Measurements from ENCODE around the gene NBAS. TPM values are rescaled to one million over a fixed set of nuclear protein-coding genes. Genes with fewer than 3 reads are reported as not detected.

The NBAS gene
- total RNA-seq, 2 experiments from 2014 or later: 24.3 to 25.5 TPM

DNA sequence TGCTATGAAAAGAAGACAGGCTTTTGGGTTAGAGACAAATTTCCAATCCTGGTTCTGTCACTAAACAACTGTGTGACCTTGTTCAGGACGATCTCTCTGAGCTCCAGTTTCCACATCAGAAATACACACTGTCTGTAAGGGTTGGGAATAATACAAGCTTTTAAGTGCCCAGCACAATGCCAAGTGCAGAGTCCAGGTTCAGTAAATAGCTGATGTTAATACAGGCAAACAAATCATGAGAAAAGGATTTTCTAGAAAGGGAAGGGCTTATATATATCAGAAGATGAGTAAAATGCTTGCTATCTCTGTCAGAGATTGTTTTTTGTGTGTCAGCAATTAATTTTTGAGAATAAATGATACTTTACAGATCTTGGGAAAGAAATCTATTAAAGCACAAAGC, 388.3 kb downstream of the NBAS start:
- no peak overlapping the region for H3K4me3 Mint-ChIP-seq
- H3K4me1 Mint-ChIP-seq (ENCODE audit: low read depth): peaks cover 21% of the 10 kb centered on the region
- no peaks in the 10 kb centered on the region for H3K9me3 Mint-ChIP-seq
- Histone ChIP-seq H3K4me3 (ENCODE audit: low read length) (no peak overlapping the region), H3K36me3 (ENCODE audit: insufficient read depth, low read length) (peaks cover 8% of the 10 kb centered on the region), H3K4me1 (ENCODE audit: insufficient read depth, low read length) (peaks cover 9% of the 10 kb centered on the region), H3K9me3 (ENCODE audit: control insufficient read depth in 1 of 2, insufficient read depth in 1 of 2, low read length in 2 of 2) (no peaks in the 10 kb centered on the region), H3K27me3 (ENCODE audit: control insufficient read depth in 1 of 2, insufficient read depth in 2 of 2, low read length in 2 of 2) (no peaks in the 10 kb centered on the region), H3K27ac (ENCODE audit: low read depth in 1 of 2, low read length in 2 of 2) (no peak overlapping the region)
- DNase-seq: no peak
- peaks cover 57% of the 10 kb centered on the region for H3K36me3 Mint-ChIP-seq (ENCODE audit: low read depth)
- no peak overlapping the region for H3K27ac Mint-ChIP-seq
- no peak for ATAC-seq (ENCODE audit: poor library complexity)
- H3K27me3 Mint-ChIP-seq: no peaks in the 10 kb centered on the region
- intact Hi-C loops (cut with DNase I, micrococcal nuclease): no loop called here
- TF ChIP-seq, protein P1, sequence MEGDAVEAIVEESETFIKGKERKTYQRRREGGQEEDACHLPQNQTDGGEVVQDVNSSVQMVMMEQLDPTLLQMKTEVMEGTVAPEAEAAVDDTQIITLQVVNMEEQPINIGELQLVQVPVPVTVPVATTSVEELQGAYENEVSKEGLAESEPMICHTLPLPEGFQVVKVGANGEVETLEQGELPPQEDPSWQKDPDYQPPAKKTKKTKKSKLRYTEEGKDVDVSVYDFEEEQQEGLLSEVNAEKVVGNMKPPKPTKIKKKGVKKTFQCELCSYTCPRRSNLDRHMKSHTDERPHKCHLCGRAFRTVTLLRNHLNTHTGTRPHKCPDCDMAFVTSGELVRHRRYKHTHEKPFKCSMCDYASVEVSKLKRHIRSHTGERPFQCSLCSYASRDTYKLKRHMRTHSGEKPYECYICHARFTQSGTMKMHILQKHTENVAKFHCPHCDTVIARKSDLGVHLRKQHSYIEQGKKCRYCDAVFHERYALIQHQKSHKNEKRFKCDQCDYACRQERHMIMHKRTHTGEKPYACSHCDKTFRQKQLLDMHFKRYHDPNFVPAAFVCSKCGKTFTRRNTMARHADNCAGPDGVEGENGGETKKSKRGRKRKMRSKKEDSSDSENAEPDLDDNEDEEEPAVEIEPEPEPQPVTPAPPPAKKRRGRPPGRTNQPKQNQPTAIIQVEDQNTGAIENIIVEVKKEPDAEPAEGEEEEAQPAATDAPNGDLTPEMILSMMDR (IDR thresholded peaks at IDR 0.05): no peak
- ChIA-PET POLR2A (no interaction called here), CTCF (interaction anchor here (1.2 to 1.5 kb wide), 2 partner anchors 10 to 12 kb away, joined by 3 to 4 read pairs; no protein-coding TSS in a partner anchor)

DNA sequence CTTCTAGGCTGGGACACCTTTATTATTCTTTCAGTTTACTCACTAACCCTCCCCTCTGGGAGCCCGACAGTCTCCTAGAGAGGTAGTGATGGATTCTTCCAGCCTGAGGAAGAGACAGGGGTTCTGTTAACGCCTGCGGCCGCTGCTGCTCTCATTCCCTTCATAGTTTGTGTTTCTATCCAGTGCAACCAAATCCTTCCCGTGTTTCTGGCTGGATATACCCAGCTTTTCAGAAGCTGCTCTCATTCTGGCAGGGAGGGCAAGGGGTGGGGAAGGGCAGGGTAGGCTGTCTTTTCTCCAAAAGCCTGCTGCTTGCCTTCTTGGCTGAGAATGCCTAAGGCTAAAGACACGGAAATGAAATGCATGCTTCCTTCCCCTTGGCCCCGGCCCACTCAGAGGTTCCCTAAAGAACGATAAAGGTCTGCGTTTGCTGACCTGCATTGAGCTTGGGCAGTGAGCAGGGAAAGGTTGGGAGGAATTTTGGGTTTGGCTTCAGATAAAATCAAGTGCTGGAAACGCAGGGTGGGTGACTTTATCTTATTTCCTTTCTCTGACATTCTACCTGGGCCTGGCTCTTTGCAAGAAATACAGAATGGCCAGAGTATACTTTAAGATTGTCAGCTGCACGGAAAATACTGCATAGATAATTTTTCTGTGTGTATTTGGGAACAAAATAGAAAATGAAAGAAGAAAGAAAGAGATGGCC, 390.9 kb downstream of the NBAS start:
- Mint-ChIP-seq H3K4me3 (no peak overlapping the region), H3K36me3 (ENCODE audit: low read depth) (peaks cover 58% of the 10 kb centered on the region), H3K27me3 (no peaks in the 10 kb centered on the region), H3K4me1 (ENCODE audit: low read depth) (no peaks in the 10 kb centered on the region), H3K9me3 (no peaks in the 10 kb centered on the region), H3K27ac (no peak overlapping the region)
- peaks cover 14% of the 10 kb centered on the region for H3K36me3 ChIP-seq (ENCODE audit: insufficient read depth, low read length)
- ChIA-PET POLR2A (no interaction called here), CTCF (no interaction called here)
- no peaks in the 10 kb centered on the region for H3K9me3 ChIP-seq (ENCODE audit: control insufficient read depth in 1 of 2, insufficient read depth in 1 of 2, low read length in 2 of 2)
- no peak overlapping the region for H3K4me3 ChIP-seq (ENCODE audit: low read length)
- ATAC-seq (ENCODE audit: poor library complexity) (no peak), DNase-seq (no peak)
- H3K4me1 ChIP-seq (ENCODE audit: insufficient read depth, low read length): no peaks in the 10 kb centered on the region
- no peak overlapping the region for H3K27ac ChIP-seq (ENCODE audit: low read depth in 1 of 2, low read length in 2 of 2)
- intact Hi-C loops (cut with DNase I, micrococcal nuclease): no loop called here
- TF ChIP-seq, protein P1 (IDR thresholded peaks at IDR 0.05): no peak
- H3K27me3 ChIP-seq (ENCODE audit: control insufficient read depth in 1 of 2, insufficient read depth in 2 of 2, low read length in 2 of 2): no peaks in the 10 kb centered on the region

DNA sequence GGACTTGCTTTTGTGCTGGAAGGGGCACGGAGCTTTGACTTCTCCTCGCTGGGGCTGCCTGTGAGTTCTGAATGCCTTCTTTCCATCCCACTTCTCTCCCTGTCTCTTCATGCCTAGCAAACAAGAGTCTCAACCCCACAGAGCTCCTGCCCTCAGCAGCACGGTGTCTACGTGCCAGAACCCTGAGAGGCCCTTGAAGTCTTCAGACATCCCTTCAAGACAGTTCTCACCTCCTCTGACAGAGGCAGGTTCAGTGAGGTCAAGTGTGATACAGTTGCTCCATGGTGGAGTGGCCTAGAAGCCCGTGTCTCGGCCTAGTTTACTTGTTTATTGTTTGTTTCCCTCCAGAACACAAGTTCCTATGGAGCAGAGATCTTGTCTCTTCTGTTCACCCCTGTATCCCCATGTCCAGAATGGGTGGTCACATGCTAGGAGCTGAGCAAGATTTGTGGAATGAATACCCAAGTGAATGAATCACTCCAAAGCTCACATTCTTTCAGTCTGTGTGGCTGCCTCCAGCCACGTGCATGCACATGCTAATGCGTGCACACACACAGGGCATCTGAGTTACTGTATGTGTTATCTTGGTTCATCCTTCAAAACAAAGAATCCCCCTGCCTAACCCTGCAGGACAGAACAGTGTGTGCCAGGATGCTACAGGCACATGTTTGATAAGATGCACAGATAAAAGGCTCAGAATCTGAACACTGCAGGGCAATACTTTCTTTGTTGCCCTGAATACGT, 391.6 kb downstream of the NBAS start:
- no peak overlapping the region for H3K27ac Mint-ChIP-seq
- H3K9me3 ChIP-seq (ENCODE audit: control insufficient read depth in 1 of 2, insufficient read depth in 1 of 2, low read length in 2 of 2): no peaks in the 10 kb centered on the region
- no peaks in the 10 kb centered on the region for H3K27me3 Mint-ChIP-seq
- TF ChIP-seq, protein P1 (IDR thresholded peaks at IDR 0.05): no peak
- no peak for DNase-seq
- peaks cover 60% of the 10 kb centered on the region for H3K36me3 Mint-ChIP-seq (ENCODE audit: low read depth)
- no peak overlapping the region for H3K27ac ChIP-seq (ENCODE audit: low read depth in 1 of 2, low read length in 2 of 2)
- CTCF ChIA-PET: no interaction called here
- no peaks in the 10 kb centered on the region for H3K4me1 ChIP-seq (ENCODE audit: insufficient read depth, low read length)
- H3K9me3 Mint-ChIP-seq: no peaks in the 10 kb centered on the region
- H3K36me3 ChIP-seq (ENCODE audit: insufficient read depth, low read length): peaks cover 14% of the 10 kb centered on the region
- H3K4me1 Mint-ChIP-seq (ENCODE audit: low read depth): no peaks in the 10 kb centered on the region
- POLR2A ChIA-PET: no interaction called here
- H3K4me3 ChIP-seq (ENCODE audit: low read length): no peak overlapping the region
- intact Hi-C loops (cut with DNase I, micrococcal nuclease): no loop called here
- no peaks in the 10 kb centered on the region for H3K27me3 ChIP-seq (ENCODE audit: control insufficient read depth in 1 of 2, insufficient read depth in 2 of 2, low read length in 2 of 2)
- no peak overlapping the region for H3K4me3 Mint-ChIP-seq
- ATAC-seq (ENCODE audit: poor library complexity): no peak

All from CD4-positive, alpha-beta T cell (primary cell).